Vagina (tissue), 2 donors: ENCODE results near the gene LHX6. TPM values are rescaled to one million over a fixed set of nuclear protein-coding genes. Genes with fewer than 3 reads are reported as not detected.

Experiments used
- DNase-seq, 2 donors: peaks; one replicate each; pipeline ENCODE4 v3.0.0-alpha.2; 2017; ENCODE audit errors: extremely low spot score in 2 of 2
- H3K27ac ChIP-seq: fragments of 200-600 bp; sonication (generic); one replicate; pipeline ENCODE4 v1.5.1; 2019
- H3K27me3 ChIP-seq: fragments of 200-600 bp; sonication (generic); one replicate; pipeline ENCODE4 v1.5.1; 2019
- H3K36me3 ChIP-seq, 2 donors: fragments of 200-600 bp; sonication (generic); one replicate each; pipeline ENCODE4 v1.5.1; 2017 to 2019
- H3K4me1 ChIP-seq: fragments of 200-600 bp; sonication (generic); one replicate; pipeline ENCODE4 v1.5.1; 2019
- H3K4me3 ChIP-seq, 2 donors: fragments of 200-600 bp; sonication (generic); 1 replicate in 1 of 2; 2 replicates in 1 of 2; pipeline ENCODE4 v1.5.1; 2016 to 2019
- H3K9me3 ChIP-seq: fragments of 200-600 bp; sonication (generic); one replicate; pipeline ENCODE4 v1.5.1; 2019
- POLR2A ChIP-seq, 2 donors: fragments of 450-650 bp; IDR thresholded peaks; one replicate each; pipeline ENCODE4 v1.6.1; 2017; ENCODE audit warnings: antibody characterized with exemption in 2 of 2, mild to moderate bottlenecking in 2 of 2, moderate library complexity in 2 of 2
- POLR2AphosphoS5 ChIP-seq, 2 donors: sonication (generic); formaldehyde crosslinking; IDR thresholded peaks; one replicate each; pipeline ENCODE4 v1.9.0; 2017; ENCODE audit warnings: antibody characterized with exemption in 2 of 2, mild to moderate bottlenecking in 2 of 2, low read depth in 1 of 2; ENCODE audit not compliant: insufficient read depth in 1 of 2
- intact Hi-C: fragments of 100-400 bp; cut with DNase I; formaldehyde crosslinking; loops from one replicate; pipeline ENCODE4 v1.15.1; 2023
- total RNA-seq: library from RNA; depleted of rRNA; stranded (reverse); fragments of >200 nt; gene quantifications from one replicate; pipeline ENCODE4 v1.2.3, GENCODE V29; 2016
- TF ChIP-seq, protein P1 (sequence below), 3 experiments: fragments of 450-650 bp in 2 of 3; fragments of 200-600 bp in 1 of 3; sonication (generic) in 1 of 3; IDR thresholded peaks; one replicate each; pipeline ENCODE4 v1.5.1; 2017 to 2019; ENCODE audit warnings: antibody characterized with exemption in 3 of 3, mild to moderate bottlenecking in 2 of 3, moderate library complexity in 2 of 3

The LHX6 gene
- total RNA-seq, 1 donor from 2014 or later: 8.1 TPM

DNA sequence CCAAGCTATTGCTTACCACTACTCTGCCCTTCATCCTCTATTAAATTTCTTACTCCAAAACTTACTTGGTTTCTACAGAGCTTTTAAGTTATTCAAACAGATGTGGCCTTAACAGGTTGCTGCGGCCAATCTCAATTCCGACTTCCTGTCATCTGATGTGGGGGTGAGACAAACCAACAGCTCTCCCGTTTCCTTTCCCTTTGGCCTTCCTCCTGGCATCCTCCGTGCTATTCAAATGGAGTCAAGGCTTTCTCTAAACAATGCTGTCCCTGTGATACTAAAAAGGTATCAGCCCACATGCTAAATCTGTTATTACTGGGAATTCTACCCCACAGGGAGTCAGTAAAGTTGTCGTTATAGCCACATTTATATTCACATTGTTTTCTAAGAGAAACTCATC is 24.0 kb upstream of the LHX6 start:
- Histone ChIP-seq H3K4me3 (no peak overlapping the region), H3K36me3 (peaks cover 0 to 20% of the 10 kb centered on the region in 2 donors)

DNA sequence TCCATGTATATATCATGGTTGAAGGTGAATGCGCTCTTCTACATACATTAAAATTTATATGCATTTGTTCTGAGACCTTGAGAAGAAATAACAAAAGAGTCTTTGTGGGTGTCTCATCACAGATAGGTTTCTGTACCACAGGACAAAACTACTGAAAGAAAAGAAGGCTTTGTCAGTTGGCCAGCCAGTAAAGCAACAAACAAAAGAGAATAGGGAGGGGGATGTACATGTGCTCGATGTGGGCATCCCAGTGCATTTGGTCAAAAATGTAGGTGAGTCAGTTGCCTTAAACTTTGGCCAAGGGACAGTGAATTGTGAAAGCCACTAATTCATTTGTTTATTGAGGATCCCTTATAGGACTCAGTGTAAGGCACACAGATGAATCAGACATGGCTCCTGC is 22.6 kb upstream of the LHX6 start:
- no peaks in the 10 kb centered on the region for H3K4me1 ChIP-seq
- no peak for DNase-seq
- H3K27ac ChIP-seq: no peak overlapping the region
- no peaks in the 10 kb centered on the region for H3K9me3 ChIP-seq
- H3K27me3 ChIP-seq: no peaks in the 10 kb centered on the region
- TF ChIP-seq, protein P1, sequence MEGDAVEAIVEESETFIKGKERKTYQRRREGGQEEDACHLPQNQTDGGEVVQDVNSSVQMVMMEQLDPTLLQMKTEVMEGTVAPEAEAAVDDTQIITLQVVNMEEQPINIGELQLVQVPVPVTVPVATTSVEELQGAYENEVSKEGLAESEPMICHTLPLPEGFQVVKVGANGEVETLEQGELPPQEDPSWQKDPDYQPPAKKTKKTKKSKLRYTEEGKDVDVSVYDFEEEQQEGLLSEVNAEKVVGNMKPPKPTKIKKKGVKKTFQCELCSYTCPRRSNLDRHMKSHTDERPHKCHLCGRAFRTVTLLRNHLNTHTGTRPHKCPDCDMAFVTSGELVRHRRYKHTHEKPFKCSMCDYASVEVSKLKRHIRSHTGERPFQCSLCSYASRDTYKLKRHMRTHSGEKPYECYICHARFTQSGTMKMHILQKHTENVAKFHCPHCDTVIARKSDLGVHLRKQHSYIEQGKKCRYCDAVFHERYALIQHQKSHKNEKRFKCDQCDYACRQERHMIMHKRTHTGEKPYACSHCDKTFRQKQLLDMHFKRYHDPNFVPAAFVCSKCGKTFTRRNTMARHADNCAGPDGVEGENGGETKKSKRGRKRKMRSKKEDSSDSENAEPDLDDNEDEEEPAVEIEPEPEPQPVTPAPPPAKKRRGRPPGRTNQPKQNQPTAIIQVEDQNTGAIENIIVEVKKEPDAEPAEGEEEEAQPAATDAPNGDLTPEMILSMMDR (IDR thresholded peaks at IDR 0.05): no peak
- no peak for TF ChIP-seq POLR2AphosphoS5 (IDR thresholded peaks at IDR 0.05; ENCODE audit: insufficient read depth in 1 of 2, low read depth in 1 of 2)
- no peak for TF ChIP-seq POLR2A (IDR thresholded peaks at IDR 0.05)
- H3K4me3 ChIP-seq: no peak overlapping the region
- H3K36me3 ChIP-seq: peaks cover 0 to 31% of the 10 kb centered on the region in 2 donors
- intact Hi-C loops: no loop called here

More for the DNA sequence above, 24.0 kb upstream of the LHX6 start:
- intact Hi-C loops: no loop called here
- H3K4me1 ChIP-seq: no peaks in the 10 kb centered on the region
- H3K27me3 ChIP-seq: no peaks in the 10 kb centered on the region
- no peaks in the 10 kb centered on the region for H3K9me3 ChIP-seq
- no peak for DNase-seq
- no peak overlapping the region for H3K27ac ChIP-seq
- TF ChIP-seq POLR2AphosphoS5 (IDR thresholded peaks at IDR 0.05; ENCODE audit: insufficient read depth in 1 of 2, low read depth in 1 of 2): peak in 1 of 2 donors; percentile 45
- TF ChIP-seq POLR2A (IDR thresholded peaks at IDR 0.05): no peak
- TF ChIP-seq, protein P1 (IDR thresholded peaks at IDR 0.05): no peak

- H3K4me1 ChIP-seq: no peaks in the 10 kb centered on the region
- no peak overlapping the region for H3K4me3 ChIP-seq
- TF ChIP-seq POLR2A (IDR thresholded peaks at IDR 0.05): no peak
- peak in 1 of 2 donors; percentile 37 for TF ChIP-seq POLR2AphosphoS5 (IDR thresholded peaks at IDR 0.05; ENCODE audit: insufficient read depth in 1 of 2, low read depth in 1 of 2)
- TF ChIP-seq, protein P1 (IDR thresholded peaks at IDR 0.05): no peak
- intact Hi-C loops: no loop called here
- H3K36me3 ChIP-seq: peaks cover under 1 to 55% of the 10 kb centered on the region in 2 donors
- DNase-seq: no peak
- no peak overlapping the region for H3K27ac ChIP-seq
- H3K27me3 ChIP-seq: no peaks in the 10 kb centered on the region
- no peaks in the 10 kb centered on the region for H3K9me3 ChIP-seq
Observed at GRCh38 chr9:122248448-122248865, 19.7 kb upstream of the LHX6 start.

DNA sequence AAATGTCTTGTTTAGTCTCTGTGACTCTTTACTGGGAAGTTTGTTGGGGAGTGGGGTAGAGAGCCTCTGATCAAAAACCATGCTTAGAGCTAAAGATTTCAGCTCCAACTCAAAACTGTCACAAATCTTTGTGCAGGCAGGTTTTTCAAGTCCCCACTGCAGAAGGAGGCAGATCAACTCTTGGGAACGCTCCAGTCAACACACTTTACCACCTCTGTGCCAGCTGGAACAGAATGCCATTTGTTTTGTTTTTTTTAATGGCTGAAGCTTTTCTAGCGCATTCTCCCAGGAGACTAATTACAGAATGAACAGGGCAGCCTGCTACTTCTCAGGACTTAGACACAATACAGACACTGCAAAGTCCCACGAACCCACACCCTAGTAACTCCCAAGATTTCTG is 17.9 kb upstream of the LHX6 start:
- Histone ChIP-seq H3K4me1 (no peaks in the 10 kb centered on the region), H3K4me3 (no peak overlapping the region), H3K9me3 (no peaks in the 10 kb centered on the region), H3K36me3 (peaks cover 6 to 72% of the 10 kb centered on the region in 2 donors), H3K27me3 (no peaks in the 10 kb centered on the region), H3K27ac (no peak overlapping the region)
- TF ChIP-seq, protein P1 (IDR thresholded peaks at IDR 0.05): no peak
- no peak for TF ChIP-seq POLR2AphosphoS5 (IDR thresholded peaks at IDR 0.05; ENCODE audit: insufficient read depth in 1 of 2, low read depth in 1 of 2)
- no peak for TF ChIP-seq POLR2A (IDR thresholded peaks at IDR 0.05)
- intact Hi-C loops: no loop called here
- no peak for DNase-seq

GRCh38 chr9:122244349-122244748 is 15.6 kb upstream of the LHX6 start:
- Histone ChIP-seq H3K4me1 (no peaks in the 10 kb centered on the region), H3K27me3 (no peaks in the 10 kb centered on the region), H3K4me3 (no peak overlapping the region), H3K9me3 (no peaks in the 10 kb centered on the region), H3K36me3 (peaks cover 6 to 80% of the 10 kb centered on the region in 2 donors), H3K27ac (no peak overlapping the region)
- intact Hi-C loops: no loop called here
- DNase-seq: no peak
- TF ChIP-seq POLR2A (IDR thresholded peaks at IDR 0.05) (no peak), POLR2AphosphoS5 (IDR thresholded peaks at IDR 0.05; ENCODE audit: insufficient read depth in 1 of 2, low read depth in 1 of 2) (no peak)
- TF ChIP-seq, protein P1 (IDR thresholded peaks at IDR 0.05): no peak
